Fibroblast of lung (primary cell): ENCODE measurements around the gene MFAP2. TPM values are rescaled to one million over a fixed set of nuclear protein-coding genes. Genes with fewer than 3 reads are reported as not detected.

Experiments
- DNase-seq, 2 donors: peaks; one replicate each; pipeline versions ENCODE4 v3.0.0 to v3.0.0-alpha.2; 2010; ENCODE audit warnings: low read depth in 2 of 2
- H2AFZ ChIP-seq: 2 replicates; pipeline ENCODE4 v1.5.1; 2012; ENCODE audit warnings: low read length, control low read depth, inconsistent platforms
- H3K27ac ChIP-seq: 2 replicates; pipeline ENCODE4 v1.5.1; 2011; ENCODE audit warnings: low read length, control low read depth; ENCODE audit not compliant: insufficient read depth
- H3K27me3 ChIP-seq: 2 replicates; pipeline ENCODE4 v1.5.1; 2011; ENCODE audit warnings: mild to moderate bottlenecking, low read length; ENCODE audit not compliant: control insufficient read depth, insufficient read depth
- H3K36me3 ChIP-seq: 2 replicates; pipeline ENCODE4 v1.5.1; 2011; ENCODE audit warnings: low read length; ENCODE audit not compliant: control insufficient read depth, insufficient read depth
- H3K4me1 ChIP-seq: 2 replicates; pipeline ENCODE4 v1.5.1; 2011; ENCODE audit warnings: low read length; ENCODE audit not compliant: control insufficient read depth, insufficient read depth; ENCODE audit errors: extremely low read depth
- H3K4me2 ChIP-seq: 2 replicates; pipeline ENCODE4 v1.5.1; 2011; ENCODE audit warnings: low read length, control low read depth; ENCODE audit not compliant: insufficient read depth; ENCODE audit errors: extremely low read depth
- H3K4me3 ChIP-seq, 4 experiments: fragments of 200-600 bp in 1 of 4; sonication (generic) in 1 of 4; replicated peaks in 1 of 4; 2 replicates each; pipeline ENCODE4 v1.5.1; 2011 to 2016; ENCODE audit warnings: low read length in 4 of 4, low read depth in 3 of 4, mild to moderate bottlenecking in 3 of 4, control low read depth in 2 of 4, inconsistent platforms in 1 of 4, mixed read lengths in 1 of 4; ENCODE audit not compliant: insufficient read depth in 1 of 4; ENCODE audit errors: control extremely low read depth in 1 of 4
- H3K79me2 ChIP-seq: 2 replicates; pipeline ENCODE4 v1.5.1; 2012; ENCODE audit warnings: mild to moderate bottlenecking, low read length, inconsistent platforms; ENCODE audit not compliant: control insufficient read depth, insufficient read depth
- H3K9ac ChIP-seq: 2 replicates; pipeline ENCODE4 v1.5.1; 2011; ENCODE audit warnings: mild to moderate bottlenecking, low read length, control low read depth; ENCODE audit not compliant: insufficient read depth
- H3K9me3 ChIP-seq: 2 replicates; pipeline ENCODE4 v1.5.1; 2012; ENCODE audit warnings: low read depth, low read length; ENCODE audit not compliant: control insufficient read depth, insufficient read depth
- H4K20me1 ChIP-seq: 2 replicates; pipeline ENCODE4 v1.5.1; 2011; ENCODE audit warnings: low read length; ENCODE audit not compliant: control insufficient read depth, insufficient read depth; ENCODE audit errors: extremely low read depth
- CTCF ChIP-seq, 2 donors: IDR thresholded peaks in 1 of 2; conservative IDR thresholded peaks in 1 of 2; 1 replicate in 1 of 2; 2 replicates in 1 of 2; pipeline ENCODE4 v1.5.1; 2011 to 2012; ENCODE audit warnings: low read length in 2 of 2, control low read depth in 1 of 2, inconsistent platforms in 1 of 2, low read depth in 1 of 2, mild to moderate bottlenecking in 1 of 2
- EZH2 ChIP-seq: IDR thresholded peaks from 2 replicates; pipeline ENCODE4 v1.5.1; 2012; ENCODE audit warnings: low read length, control low read depth, mild to moderate bottlenecking; ENCODE audit errors: missing control alignments
- polyA plus RNA-seq, 2 donors: library from polyadenylated mRNA; depleted of rRNA in 1 of 2; stranded (reverse) in 1 of 2; unstranded in 1 of 2; fragments of >200 nt; gene quantifications; 2 replicates each; pipeline ENCODE4 v1.2.1, GENCODE V29; 2011 to 2012; ENCODE audit warnings: missing spikeins in 1 of 2
- total RNA-seq: library from RNA; depleted of rRNA; stranded (reverse); fragments of >200 nt; gene quantifications from 2 replicates; pipeline ENCODE4 v1.2.1, GENCODE V29; 2014

Gene MFAP2
- total and polyA plus RNA-seq, 2 donors (not counting 1 experiment from before 2014, with no cell fraction given) = 14.1 to 16.2 TPM

GRCh38 chr1:16961297-16962133 is 18.9 kb downstream of the MFAP2 start:
- no peak for TF ChIP-seq EZH2
- no peak for TF ChIP-seq CTCF (conservative IDR thresholded peaks at IDR 0.05 in 1 of 2, IDR thresholded peaks at IDR 0.05 in 1 of 2; ENCODE audit: low read depth in 1 of 2, low read length in 2 of 2)
- peak in 1 of 2 donors; percentile 43 for DNase-seq
- H3K36me3 ChIP-seq = no peaks in the 10 kb centered on the region
- peak overlapping the region; percentile 28 for H3K4me2 ChIP-seq
- H3K27me3 ChIP-seq = no peaks in the 10 kb centered on the region
- H3K9ac ChIP-seq = no peak overlapping the region
- H4K20me1 ChIP-seq = no peaks in the 10 kb centered on the region
- no peaks in the 10 kb centered on the region for H3K79me2 ChIP-seq
- no peak overlapping the region for H2AFZ ChIP-seq
- no peaks in the 10 kb centered on the region for H3K9me3 ChIP-seq
- H3K4me3 ChIP-seq = peak overlapping the region in 1 of 4 experiments; percentile 49
- H3K27ac ChIP-seq = no peak overlapping the region
- H3K4me1 ChIP-seq = peaks cover 3% of the 10 kb centered on the region

- peak; percentile 77 to 79 for DNase-seq
- Histone ChIP-seq H3K4me3 (peak overlapping the region in 2 of 4 experiments; percentile 7 to 49), H3K9me3 (no peaks in the 10 kb centered on the region), H3K79me2 (no peaks in the 10 kb centered on the region), H3K4me1 (peaks cover 3% of the 10 kb centered on the region), H3K4me2 (peak overlapping the region; percentile 35), H4K20me1 (no peaks in the 10 kb centered on the region), H3K36me3 (no peaks in the 10 kb centered on the region), H3K27ac (no peak overlapping the region), H3K27me3 (no peaks in the 10 kb centered on the region), H2AFZ (peak overlapping the region; percentile 65), H3K9ac (peak overlapping the region; percentile 36)
- TF ChIP-seq EZH2 = no peak
- peak; percentile 66 to 71 for TF ChIP-seq CTCF (conservative IDR thresholded peaks at IDR 0.05 in 1 of 2, IDR thresholded peaks at IDR 0.05 in 1 of 2; ENCODE audit: low read depth in 1 of 2, low read length in 2 of 2)
These were observed 19.7 kb downstream of the MFAP2 start for GRCh38 chr1:16960560-16961296.

- Histone ChIP-seq H3K9me3 (no peaks in the 10 kb centered on the region), H3K36me3 (no peaks in the 10 kb centered on the region), H3K9ac (no peak overlapping the region), H3K27me3 (no peaks in the 10 kb centered on the region), H3K4me3 (no peak overlapping the region), H4K20me1 (no peaks in the 10 kb centered on the region), H3K27ac (no peak overlapping the region), H3K4me2 (no peak overlapping the region), H3K79me2 (no peaks in the 10 kb centered on the region), H2AFZ (no peak overlapping the region), H3K4me1 (peaks cover 3% of the 10 kb centered on the region)
- no peak for TF ChIP-seq CTCF (conservative IDR thresholded peaks at IDR 0.05 in 1 of 2, IDR thresholded peaks at IDR 0.05 in 1 of 2; ENCODE audit: low read depth in 1 of 2, low read length in 2 of 2)
- TF ChIP-seq EZH2 = no peak
- no peak for DNase-seq
These were observed 21.9 kb downstream of the MFAP2 start for GRCh38 chr1:16958475-16958874.
